ENCODE measurements around the gene MAD1L1. TPM values are rescaled to one million over a fixed set of nuclear protein-coding genes. Genes with fewer than 3 reads are reported as not detected.

MAD1L1 gene
- total and polyA plus RNA-seq, 2 of the 8 experiments (the other 6 are each of a cell fraction or from before 2014, with no cell fraction given): 40.4 to 44.6 TPM

DNA sequence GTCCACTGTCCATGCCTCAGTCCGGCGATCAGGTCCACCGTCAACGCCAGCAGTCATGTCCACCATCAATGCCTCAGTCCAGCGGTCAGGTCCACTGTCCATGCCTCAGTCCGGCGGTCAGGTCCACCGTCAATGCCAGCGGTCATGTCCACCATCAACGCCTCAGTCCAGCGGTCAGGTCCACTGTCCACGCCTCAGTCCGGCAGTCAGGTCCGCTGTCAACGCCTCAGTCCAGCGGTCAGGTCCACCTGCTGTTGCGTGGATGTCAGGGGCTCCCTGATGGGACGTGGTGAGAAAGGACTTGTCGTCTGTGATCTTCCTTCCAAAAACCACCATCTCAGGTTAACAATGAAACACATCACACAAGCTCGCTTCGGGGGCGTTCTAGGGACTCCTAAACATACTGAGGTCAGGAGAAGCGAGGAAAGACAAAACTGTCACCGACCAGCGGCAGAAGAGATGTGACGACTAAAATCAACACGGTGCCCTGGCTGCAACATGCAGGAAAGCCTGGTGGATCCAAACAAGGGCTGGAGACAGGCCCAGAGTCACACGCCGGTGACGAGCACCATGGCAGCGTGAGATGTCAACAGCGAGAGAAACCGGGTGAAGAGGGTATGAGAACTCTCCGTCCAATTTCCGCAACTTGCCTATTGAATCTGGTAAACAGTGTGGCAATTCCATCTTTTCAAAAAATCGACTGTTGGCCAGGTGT, 264.2 kb downstream of the MAD1L1 start (continued):
- TF ChIP-seq PHF8 (conservative IDR thresholded peaks at IDR 0.05; ENCODE audit: low read depth, low read length): no peak
- TF ChIP-seq, protein P1, sequence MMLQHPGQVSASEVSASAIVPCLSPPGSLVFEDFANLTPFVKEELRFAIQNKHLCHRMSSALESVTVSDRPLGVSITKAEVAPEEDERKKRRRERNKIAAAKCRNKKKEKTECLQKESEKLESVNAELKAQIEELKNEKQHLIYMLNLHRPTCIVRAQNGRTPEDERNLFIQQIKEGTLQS (IDR thresholded peaks at IDR 0.05; ENCODE audit: insufficient read depth, low read depth, low read length): no peak
- no peak for TF ChIP-seq EZH2 (IDR thresholded peaks at IDR 0.05; ENCODE audit: low read depth, low read length, severe bottlenecking)
- no peak for TF ChIP-seq SIX5 (IDR thresholded peaks at IDR 0.05; ENCODE audit: low read depth, low read length)
- TF ChIP-seq, protein P2, sequence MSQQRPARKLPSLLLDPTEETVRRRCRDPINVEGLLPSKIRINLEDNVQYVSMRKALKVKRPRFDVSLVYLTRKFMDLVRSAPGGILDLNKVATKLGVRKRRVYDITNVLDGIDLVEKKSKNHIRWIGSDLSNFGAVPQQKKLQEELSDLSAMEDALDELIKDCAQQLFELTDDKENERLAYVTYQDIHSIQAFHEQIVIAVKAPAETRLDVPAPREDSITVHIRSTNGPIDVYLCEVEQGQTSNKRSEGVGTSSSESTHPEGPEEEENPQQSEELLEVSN (IDR thresholded peaks at IDR 0.05): no peak
- no peak for TF ChIP-seq TAF7 (optimal IDR thresholded peaks at IDR 0.05; ENCODE audit: borderline replicate concordance, low read depth, low read length)
